Bronchial epithelial cell (primary cell): ENCODE measurements around the gene PASD1. TPM values are rescaled to one million over a fixed set of nuclear protein-coding genes. Genes with fewer than 3 reads are reported as not detected.

Source experiments
- DNase-seq: peaks from one replicate; pipeline ENCODE4 v3.0.0-alpha.2; 2010; ENCODE audit warnings: low read depth
- FAIRE-seq: peaks from 2 replicates; lab custom pipeline; 2011; peaks lifted over from hg19 to GRCh38; lab: Jason Lieb, UNC
- H3K27me3 ChIP-seq: 2 replicates; pipeline ENCODE4 v1.5.1; 2011; ENCODE audit warnings: low read length; ENCODE audit not compliant: control insufficient read depth, insufficient read depth
- H3K36me3 ChIP-seq: 2 replicates; pipeline ENCODE4 v1.5.1; 2011; ENCODE audit warnings: low read length; ENCODE audit not compliant: control insufficient read depth, insufficient read depth
- H3K4me3 ChIP-seq: 2 replicates; pipeline ENCODE4 v1.5.1; 2011; ENCODE audit warnings: mild to moderate bottlenecking, low read depth, low read length, control low read depth
- total RNA-seq: library from RNA; depleted of rRNA; stranded (reverse); fragments of >200 nt; gene quantifications from 2 replicates; pipeline ENCODE4 v1.2.1, GENCODE V29; 2014
- TF ChIP-seq, protein P1 (sequence below): IDR thresholded peaks from 2 replicates; pipeline ENCODE4 v1.5.1; 2011; ENCODE audit warnings: mild to moderate bottlenecking, moderate library complexity, low read length, control low read depth, inconsistent platforms; ENCODE audit not compliant: insufficient read depth, severe bottlenecking

The PASD1 gene, protein sequence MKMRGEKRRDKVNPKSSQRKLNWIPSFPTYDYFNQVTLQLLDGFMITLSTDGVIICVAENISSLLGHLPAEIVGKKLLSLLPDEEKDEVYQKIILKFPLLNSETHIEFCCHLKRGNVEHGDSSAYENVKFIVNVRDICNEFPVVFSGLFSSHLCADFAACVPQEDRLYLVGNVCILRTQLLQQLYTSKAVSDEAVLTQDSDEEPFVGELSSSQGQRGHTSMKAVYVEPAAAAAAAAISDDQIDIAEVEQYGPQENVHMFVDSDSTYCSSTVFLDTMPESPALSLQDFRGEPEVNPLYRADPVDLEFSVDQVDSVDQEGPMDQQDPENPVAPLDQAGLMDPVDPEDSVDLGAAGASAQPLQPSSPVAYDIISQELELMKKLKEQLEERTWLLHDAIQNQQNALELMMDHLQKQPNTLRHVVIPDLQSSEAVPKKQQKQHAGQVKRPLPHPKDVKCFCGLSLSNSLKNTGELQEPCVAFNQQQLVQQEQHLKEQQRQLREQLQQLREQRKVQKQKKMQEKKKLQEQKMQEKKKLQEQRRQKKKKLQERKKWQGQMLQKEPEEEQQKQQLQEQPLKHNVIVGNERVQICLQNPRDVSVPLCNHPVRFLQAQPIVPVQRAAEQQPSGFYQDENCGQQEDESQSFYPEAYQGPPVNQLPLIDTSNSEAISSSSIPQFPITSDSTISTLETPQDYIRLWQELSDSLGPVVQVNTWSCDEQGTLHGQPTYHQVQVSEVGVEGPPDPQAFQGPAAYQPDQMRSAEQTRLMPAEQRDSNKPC
- not detected in 2 replicates for total RNA-seq

DNA sequence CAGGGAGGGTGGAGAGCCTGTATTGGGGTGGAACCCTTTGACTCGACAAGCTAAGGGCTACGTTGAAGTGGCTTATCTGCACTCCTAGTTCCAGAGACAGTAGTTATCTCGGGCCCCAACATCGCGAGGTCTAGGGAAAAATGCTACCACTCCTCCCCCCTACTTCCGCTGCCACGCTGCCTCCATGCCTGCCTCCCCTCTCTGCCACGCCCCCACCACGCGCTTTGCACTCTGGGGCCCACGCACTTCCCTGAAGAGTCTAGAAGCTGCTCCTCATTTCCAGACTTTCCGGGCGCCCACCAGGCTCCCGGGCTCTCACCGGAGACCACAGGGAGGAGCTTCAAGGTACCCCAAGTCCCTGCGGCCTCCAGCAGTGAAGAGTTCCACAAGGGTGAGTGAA lies at the start of gene PASD1:
TSS of gene PASD1 (plus strand) at position 227 of the 400 bp plus-strand sequence. CDS start 37,879 bp downstream, outside the sequence.
- no peak within 1 kb of the TSS for H3K4me3 ChIP-seq
- H3K27me3 ChIP-seq: no peaks in the 10 kb centered on the region
- FAIRE-seq: no peak
- TF ChIP-seq, protein P1, sequence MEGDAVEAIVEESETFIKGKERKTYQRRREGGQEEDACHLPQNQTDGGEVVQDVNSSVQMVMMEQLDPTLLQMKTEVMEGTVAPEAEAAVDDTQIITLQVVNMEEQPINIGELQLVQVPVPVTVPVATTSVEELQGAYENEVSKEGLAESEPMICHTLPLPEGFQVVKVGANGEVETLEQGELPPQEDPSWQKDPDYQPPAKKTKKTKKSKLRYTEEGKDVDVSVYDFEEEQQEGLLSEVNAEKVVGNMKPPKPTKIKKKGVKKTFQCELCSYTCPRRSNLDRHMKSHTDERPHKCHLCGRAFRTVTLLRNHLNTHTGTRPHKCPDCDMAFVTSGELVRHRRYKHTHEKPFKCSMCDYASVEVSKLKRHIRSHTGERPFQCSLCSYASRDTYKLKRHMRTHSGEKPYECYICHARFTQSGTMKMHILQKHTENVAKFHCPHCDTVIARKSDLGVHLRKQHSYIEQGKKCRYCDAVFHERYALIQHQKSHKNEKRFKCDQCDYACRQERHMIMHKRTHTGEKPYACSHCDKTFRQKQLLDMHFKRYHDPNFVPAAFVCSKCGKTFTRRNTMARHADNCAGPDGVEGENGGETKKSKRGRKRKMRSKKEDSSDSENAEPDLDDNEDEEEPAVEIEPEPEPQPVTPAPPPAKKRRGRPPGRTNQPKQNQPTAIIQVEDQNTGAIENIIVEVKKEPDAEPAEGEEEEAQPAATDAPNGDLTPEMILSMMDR: no peak
- H3K36me3 ChIP-seq: no peaks in the 10 kb centered on the region
- DNase-seq: no peak

DNA sequence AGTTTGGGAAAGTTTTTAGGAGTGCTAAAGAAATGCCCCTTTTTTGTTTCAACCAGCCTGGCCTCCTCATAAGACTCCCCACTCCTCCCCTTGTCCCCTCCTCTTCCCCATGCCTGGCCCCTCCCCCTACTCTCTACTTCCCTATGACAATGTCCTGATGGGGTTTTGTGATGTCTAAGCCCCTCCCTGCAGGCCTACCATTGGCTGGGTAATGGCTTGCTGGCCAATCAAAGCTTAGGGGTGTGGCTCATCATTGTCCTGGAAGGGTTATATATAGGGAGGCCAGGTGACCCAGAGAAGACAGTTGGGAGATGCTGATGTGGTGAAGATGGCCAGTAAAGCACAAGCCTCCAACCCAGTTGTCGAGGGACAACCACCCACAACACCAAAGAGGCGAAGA lies 48.2 kb upstream of the PASD1 start:
- no peak overlapping the region for H3K4me3 ChIP-seq
- no peak for DNase-seq
- H3K36me3 ChIP-seq: no peaks in the 10 kb centered on the region
- no peaks in the 10 kb centered on the region for H3K27me3 ChIP-seq
- FAIRE-seq: no peak
- TF ChIP-seq, protein P1: no peak

DNA sequence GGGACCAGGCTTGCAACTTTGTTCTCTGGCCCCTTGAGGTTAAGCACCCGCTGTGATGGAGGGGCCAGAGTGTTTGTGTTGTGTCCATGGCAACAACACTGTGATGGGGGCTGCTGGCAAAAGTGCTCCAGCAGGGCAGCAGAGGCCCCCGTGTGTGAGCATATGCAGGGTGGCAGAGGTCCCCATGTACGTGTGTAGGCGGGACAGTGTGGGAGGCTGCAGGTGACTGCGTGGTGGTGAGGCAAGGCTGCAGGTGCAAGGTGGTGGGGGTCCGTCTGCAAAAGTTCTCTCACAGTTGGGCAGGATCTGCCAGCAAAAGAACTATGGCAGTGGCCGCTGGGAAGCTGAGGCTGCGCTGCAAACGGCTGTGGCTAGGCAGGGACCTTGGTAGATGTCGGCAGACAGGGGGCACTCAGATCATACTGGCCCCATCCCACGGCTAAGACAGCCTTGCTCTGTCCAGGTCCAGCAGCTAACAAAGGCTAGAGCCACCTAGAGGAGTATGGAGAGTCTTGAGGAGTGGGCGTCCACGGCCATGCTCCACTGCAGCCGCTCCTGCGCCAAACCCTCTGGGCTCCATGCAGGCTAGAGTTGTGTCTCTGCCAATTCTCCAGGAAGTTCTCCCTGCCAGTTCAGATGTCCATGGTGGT lies 46.8 kb upstream of the PASD1 start:
- Histone ChIP-seq H3K36me3 (no peaks in the 10 kb centered on the region), H3K4me3 (no peak overlapping the region), H3K27me3 (no peaks in the 10 kb centered on the region)
- DNase-seq: no peak
- TF ChIP-seq, protein P1: no peak
- FAIRE-seq: no peak

DNA sequence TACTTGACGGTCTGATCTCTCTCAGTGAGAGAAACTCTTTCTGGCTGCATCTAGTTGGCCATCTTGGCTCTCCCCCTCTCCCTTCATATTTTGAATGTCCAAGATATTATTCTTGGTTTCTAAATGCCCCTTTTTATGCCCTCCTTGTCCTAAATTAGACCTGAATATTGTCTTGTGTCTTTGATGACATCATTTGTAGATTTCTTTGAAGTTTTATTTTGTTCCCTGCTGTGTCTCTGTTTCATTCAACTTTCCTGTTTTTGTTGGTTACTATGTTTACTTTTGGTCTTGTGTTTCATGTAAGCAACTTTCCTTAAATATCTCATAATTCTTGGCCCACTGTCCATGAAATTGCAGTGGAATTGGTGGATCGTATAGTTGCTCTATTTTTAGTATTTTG lies 46.1 kb upstream of the PASD1 start:
- DNase-seq (no peak), FAIRE-seq (no peak)
- TF ChIP-seq, protein P1: no peak
- H3K27me3 ChIP-seq: no peaks in the 10 kb centered on the region
- no peaks in the 10 kb centered on the region for H3K36me3 ChIP-seq
- H3K4me3 ChIP-seq: no peak overlapping the region

DNA sequence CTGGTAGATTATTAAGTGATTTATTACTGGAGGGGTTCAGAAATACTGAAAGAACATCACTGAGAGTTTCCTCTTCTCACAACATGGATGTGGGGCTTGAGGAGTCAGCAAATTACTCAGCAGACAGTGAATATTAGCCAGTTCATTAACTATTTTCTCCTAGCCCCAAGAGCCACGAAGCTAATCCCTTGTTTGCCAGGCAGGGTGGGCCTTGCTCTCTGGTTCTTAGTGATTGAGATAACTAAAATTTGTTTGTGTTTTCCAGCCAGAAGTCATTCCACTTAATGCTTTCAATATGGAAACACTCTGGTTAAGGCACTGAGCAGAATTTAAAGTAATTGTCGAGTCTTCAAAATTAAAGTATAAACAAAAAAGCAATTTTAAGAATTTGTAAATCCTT lies 40.1 kb upstream of the PASD1 start:
- Histone ChIP-seq H3K36me3 (no peaks in the 10 kb centered on the region), H3K4me3 (no peak overlapping the region), H3K27me3 (no peaks in the 10 kb centered on the region)
- no peak for DNase-seq
- TF ChIP-seq, protein P1: no peak
- FAIRE-seq: no peak
